Mesenchymal stem cell (in vitro differentiated cells and primary cell): ENCODE results near the gene MAB21L2.

Experiments
- DNase-seq: peaks from one replicate; pipeline ENCODE4 v3.0.0-alpha.2; 2013
- H2AFZ ChIP-seq: one replicate; pipeline ENCODE4 v1.6.1; 2013; ENCODE audit warnings: low read depth, mild to moderate bottlenecking, control low read depth, inconsistent platforms, low read length, moderate library complexity
- H2AK5ac ChIP-seq: 2 replicates; pipeline ENCODE4 v1.6.1; 2013; ENCODE audit warnings: low read length, moderate library complexity, mild to moderate bottlenecking, inconsistent platforms; ENCODE audit not compliant: severe bottlenecking
- H2BK120ac ChIP-seq: one replicate; pipeline ENCODE4 v1.6.1; 2013; ENCODE audit warnings: low read depth, mild to moderate bottlenecking, inconsistent platforms, low read length, moderate library complexity
- H2BK12ac ChIP-seq, 2 experiments: one replicate each; pipeline ENCODE4 v1.6.1; 2013; ENCODE audit warnings: inconsistent platforms in 2 of 2, low read length in 2 of 2, mild to moderate bottlenecking in 2 of 2, moderate library complexity in 2 of 2, control low read depth in 1 of 2
- H2BK15ac ChIP-seq: one replicate; pipeline ENCODE4 v1.6.1; 2013; ENCODE audit warnings: mild to moderate bottlenecking, low read depth, inconsistent platforms; ENCODE audit not compliant: poor library complexity, severe bottlenecking
- H2BK5ac ChIP-seq: 2 replicates; pipeline ENCODE4 v1.6.1; 2013; ENCODE audit warnings: low read depth, mild to moderate bottlenecking, low read length, control low read depth, inconsistent platforms; ENCODE audit not compliant: poor library complexity, severe bottlenecking
- H3K14ac ChIP-seq, 2 experiments: one replicate each; pipeline ENCODE4 v1.6.1; 2013; ENCODE audit warnings: inconsistent platforms in 2 of 2, low read length in 2 of 2, control low read depth in 1 of 2, mild to moderate bottlenecking in 1 of 2, moderate library complexity in 1 of 2
- H3K18ac ChIP-seq, 2 experiments: one replicate each; pipeline ENCODE4 v1.6.1; 2013; ENCODE audit warnings: inconsistent platforms in 2 of 2, low read length in 2 of 2, control low read depth in 1 of 2, low read depth in 1 of 2, mild to moderate bottlenecking in 1 of 2
- H3K23ac ChIP-seq, 2 experiments: one replicate each; pipeline ENCODE4 v1.6.1; 2013; ENCODE audit warnings: inconsistent platforms in 2 of 2, low read length in 2 of 2, mild to moderate bottlenecking in 2 of 2, moderate library complexity in 2 of 2, control low read depth in 1 of 2
- H3K27ac ChIP-seq: 2 replicates; pipeline ENCODE4 v1.5.1; 2013; ENCODE audit warnings: mild to moderate bottlenecking, moderate library complexity, low read length, control low read depth, inconsistent platforms; ENCODE audit not compliant: poor library complexity, severe bottlenecking
- H3K27me3 ChIP-seq, 2 experiments: 2 replicates each; pipeline versions ENCODE4 v1.6.1 to v1.7.0; 2013; ENCODE audit warnings: low read length in 2 of 2, mild to moderate bottlenecking in 2 of 2, moderate library complexity in 2 of 2, control low read depth in 1 of 2, inconsistent platforms in 1 of 2; ENCODE audit not compliant: control insufficient read depth in 1 of 2, insufficient read depth in 1 of 2
- H3K36me3 ChIP-seq, 2 experiments: 2 replicates each; pipeline versions ENCODE4 v1.6.1 to v1.7.0; 2013; ENCODE audit warnings: low read length in 2 of 2, control low read depth in 1 of 2, inconsistent platforms in 1 of 2, low read depth in 1 of 2, mild to moderate bottlenecking in 1 of 2; ENCODE audit not compliant: insufficient read depth in 2 of 2, control insufficient read depth in 1 of 2
- H3K4ac ChIP-seq, 2 experiments: one replicate each; pipeline ENCODE4 v1.6.1; 2013; ENCODE audit warnings: inconsistent platforms in 2 of 2, low read length in 2 of 2, mild to moderate bottlenecking in 2 of 2, moderate library complexity in 2 of 2, control low read depth in 1 of 2, low read depth in 1 of 2
- H3K4me1 ChIP-seq: 2 replicates; pipeline ENCODE4 v1.6.1; 2013; ENCODE audit warnings: low read depth, low read length, control low read depth; ENCODE audit not compliant: control insufficient read depth, insufficient read depth
- H3K4me2 ChIP-seq: 2 replicates; pipeline ENCODE4 v1.6.1; 2013; ENCODE audit warnings: low read length, mild to moderate bottlenecking, inconsistent platforms; ENCODE audit not compliant: poor library complexity, severe bottlenecking
- H3K4me3 ChIP-seq, 2 experiments: 2 replicates each; pipeline versions ENCODE4 v1.5.1 to v1.7.0; 2013; ENCODE audit warnings: low read length in 2 of 2, mild to moderate bottlenecking in 2 of 2, control low read depth in 1 of 2, low read depth in 1 of 2; ENCODE audit not compliant: insufficient read depth in 1 of 2
- H3K79me1 ChIP-seq: replicated peaks from 2 replicates; pipeline ENCODE4 v1.6.1; 2013; ENCODE audit warnings: mild to moderate bottlenecking, control low read depth, low read length, inconsistent platforms; ENCODE audit not compliant: poor library complexity, severe bottlenecking
- H3K9ac ChIP-seq: 2 replicates; pipeline ENCODE4 v1.7.0; 2013; ENCODE audit warnings: mild to moderate bottlenecking, low read length, moderate library complexity
- H3K9me3 ChIP-seq: 2 replicates; pipeline ENCODE4 v1.7.0; 2013; ENCODE audit warnings: mild to moderate bottlenecking, low read length; ENCODE audit not compliant: control insufficient read depth
- H4K8ac ChIP-seq: one replicate; pipeline ENCODE4 v1.6.1; 2013; ENCODE audit warnings: inconsistent platforms, mild to moderate bottlenecking, low read length, moderate library complexity
- H4K91ac ChIP-seq: one replicate; pipeline ENCODE4 v1.6.1; 2013; ENCODE audit warnings: mild to moderate bottlenecking, low read length, inconsistent platforms
- WGBS: methylation state at CpG from one replicate; pipeline ENCODE4 v1.1.7; 2013; ENCODE audit warnings: mixed read lengths; 5-methylcytosine and 5-hydroxymethylcytosine counted together

MAB21L2 gene

DNA sequence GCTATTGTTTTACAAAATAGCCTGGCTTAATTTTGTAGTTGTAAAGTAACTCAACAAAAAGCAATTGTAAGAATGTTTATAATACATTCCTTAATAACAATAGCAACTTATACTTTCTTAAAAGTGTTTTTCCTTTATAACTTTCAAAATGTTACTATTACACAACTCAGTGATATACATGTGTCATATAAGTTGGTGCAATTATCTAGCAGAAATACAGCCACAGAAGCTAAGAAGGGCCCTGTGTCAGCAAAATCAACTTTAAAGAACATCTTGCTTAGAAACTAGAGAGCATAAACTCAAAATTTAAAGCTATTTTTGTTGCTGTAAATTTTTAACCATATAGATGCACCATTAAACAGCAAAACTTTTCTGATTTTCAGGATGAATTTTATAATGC is 41.4 kb upstream of the MAB21L2 start:
- Histone ChIP-seq H3K36me3 (no peaks in the 10 kb centered on the region), H3K9ac (no peak overlapping the region), H2AFZ (no peak overlapping the region), H3K4ac (no peak overlapping the region), H2BK120ac (no peak overlapping the region), H2BK5ac (no peak overlapping the region), H3K79me1 (peaks cover 1% of the 10 kb centered on the region), H2BK12ac (no peak overlapping the region), H3K23ac (no peak overlapping the region), H3K14ac (no peak overlapping the region), H3K4me3 (no peak overlapping the region), H4K8ac (no peak overlapping the region), H2AK5ac (no peak overlapping the region), H3K4me1 (peaks cover 1% of the 10 kb centered on the region), H3K27ac (no peak overlapping the region), H4K91ac (no peak overlapping the region), H3K27me3 (no peaks in the 10 kb centered on the region), H3K18ac (no peak overlapping the region), H2BK15ac (no peak overlapping the region), H3K9me3 (no peaks in the 10 kb centered on the region), H3K4me2 (no peak overlapping the region)
- DNase-seq = no peak

DNA sequence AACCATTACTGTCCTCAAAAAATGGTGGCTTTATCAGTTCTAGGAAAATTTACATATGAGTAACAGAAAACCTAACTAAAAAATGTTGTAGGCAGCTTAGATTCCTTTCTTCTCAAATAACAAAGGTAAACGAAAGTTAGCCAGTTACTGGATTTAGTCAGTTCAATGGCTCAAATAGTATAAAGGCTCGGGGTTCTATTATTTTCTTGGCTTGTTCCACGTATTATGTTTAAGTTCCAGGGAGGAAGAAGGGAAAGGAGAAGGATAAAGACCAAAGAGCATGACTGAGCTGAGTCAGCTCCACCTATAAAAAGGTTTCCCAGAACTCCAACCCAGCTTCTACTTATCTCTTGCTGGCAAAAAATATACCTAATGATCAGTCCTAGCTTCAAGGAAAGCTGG is 41.0 kb upstream of the MAB21L2 start:
- H2BK15ac ChIP-seq = no peak overlapping the region
- H2BK12ac ChIP-seq = no peak overlapping the region
- no peak overlapping the region for H3K4me2 ChIP-seq
- H3K4me1 ChIP-seq = peaks cover 1% of the 10 kb centered on the region
- H3K4me3 ChIP-seq = no peak overlapping the region
- no peak overlapping the region for H3K9ac ChIP-seq
- no peak overlapping the region for H2BK5ac ChIP-seq
- no peak overlapping the region for H4K91ac ChIP-seq
- H3K14ac ChIP-seq = no peak overlapping the region
- no peaks in the 10 kb centered on the region for H3K27me3 ChIP-seq
- H3K23ac ChIP-seq = no peak overlapping the region
- peaks cover 1% of the 10 kb centered on the region for H3K79me1 ChIP-seq
- 75% methylated on average over 3 of the region's 3 CpGs for WGBS
- peak overlapping the region; percentile 16 for H3K27ac ChIP-seq
- H3K9me3 ChIP-seq = no peaks in the 10 kb centered on the region
- H2AK5ac ChIP-seq = no peak overlapping the region
- no peak overlapping the region for H4K8ac ChIP-seq
- no peak for DNase-seq
- H3K18ac ChIP-seq = no peak overlapping the region
- no peak overlapping the region for H2AFZ ChIP-seq
- H3K36me3 ChIP-seq = no peaks in the 10 kb centered on the region
- H2BK120ac ChIP-seq = no peak overlapping the region
- no peak overlapping the region for H3K4ac ChIP-seq

DNA sequence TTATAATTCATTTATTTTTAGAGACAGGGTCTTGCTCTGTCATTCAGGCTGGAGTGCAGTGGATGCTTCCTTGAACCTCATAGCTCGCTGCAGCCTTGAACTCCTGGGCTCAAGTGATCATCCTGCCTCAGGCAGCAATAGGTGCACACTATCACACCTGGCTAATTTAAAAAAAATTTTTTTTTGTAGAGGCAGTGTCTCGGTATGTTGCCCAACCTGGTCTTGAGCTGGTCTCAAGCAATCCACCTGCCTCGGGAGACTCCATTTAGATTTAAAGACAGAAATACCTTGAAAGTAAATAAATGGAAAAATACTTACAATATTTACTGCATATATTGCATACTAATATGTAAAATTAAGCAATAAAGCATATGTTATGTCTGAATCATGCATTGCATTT is 40.3 kb upstream of the MAB21L2 start:
- Histone ChIP-seq H3K27ac (no peak overlapping the region), H2BK5ac (no peak overlapping the region), H2AK5ac (no peak overlapping the region), H3K23ac (no peak overlapping the region), H3K18ac (no peak overlapping the region), H2BK12ac (no peak overlapping the region), H3K9me3 (no peaks in the 10 kb centered on the region), H2AFZ (no peak overlapping the region), H3K36me3 (no peaks in the 10 kb centered on the region), H3K14ac (no peak overlapping the region), H3K4me1 (peaks cover 1% of the 10 kb centered on the region), H3K27me3 (no peaks in the 10 kb centered on the region), H3K79me1 (peaks cover 1% of the 10 kb centered on the region), H3K4me3 (no peak overlapping the region), H2BK120ac (no peak overlapping the region), H3K9ac (no peak overlapping the region), H3K4me2 (no peak overlapping the region), H3K4ac (no peak overlapping the region), H2BK15ac (no peak overlapping the region), H4K91ac (no peak overlapping the region), H4K8ac (no peak overlapping the region)
- 79% methylated on average over 2 of the region's 3 CpGs for WGBS
- DNase-seq = no peak

DNA sequence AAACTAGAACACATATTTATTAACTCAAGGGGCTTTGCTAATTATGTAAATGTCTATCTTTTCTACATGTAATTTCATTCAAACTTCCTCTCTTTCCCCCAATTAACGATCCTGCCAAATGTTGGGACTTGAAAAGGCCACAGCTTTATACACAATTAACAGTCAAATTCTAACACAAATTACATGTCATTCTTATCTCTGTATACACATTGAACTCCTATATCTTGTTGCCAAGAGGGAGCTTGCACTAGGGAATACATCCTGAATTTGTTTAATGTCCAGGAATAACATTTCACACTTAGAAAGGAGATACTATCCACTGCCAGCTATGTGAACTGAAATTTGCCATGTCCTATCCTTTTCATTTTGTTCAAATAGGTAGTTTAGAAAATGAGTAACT is 38.9 kb upstream of the MAB21L2 start:
- H3K36me3 ChIP-seq = no peaks in the 10 kb centered on the region
- no peak overlapping the region for H3K4me3 ChIP-seq
- H4K8ac ChIP-seq = no peak overlapping the region
- WGBS = 94% methylated on average over 1 of the region's 1 CpG
- no peak overlapping the region for H3K4me2 ChIP-seq
- H3K4ac ChIP-seq = no peak overlapping the region
- peaks cover 1% of the 10 kb centered on the region for H3K4me1 ChIP-seq
- H3K9me3 ChIP-seq = no peaks in the 10 kb centered on the region
- H2AK5ac ChIP-seq = no peak overlapping the region
- H3K79me1 ChIP-seq = peaks cover 1% of the 10 kb centered on the region
- no peak overlapping the region for H3K23ac ChIP-seq
- no peak for DNase-seq
- H4K91ac ChIP-seq = no peak overlapping the region
- H2BK15ac ChIP-seq = no peak overlapping the region
- no peak overlapping the region for H3K18ac ChIP-seq
- no peak overlapping the region for H2BK120ac ChIP-seq
- H2BK5ac ChIP-seq = no peak overlapping the region
- no peak overlapping the region for H2BK12ac ChIP-seq
- no peak overlapping the region for H2AFZ ChIP-seq
- H3K27ac ChIP-seq = no peak overlapping the region
- H3K9ac ChIP-seq = no peak overlapping the region
- no peaks in the 10 kb centered on the region for H3K27me3 ChIP-seq
- H3K14ac ChIP-seq = no peak overlapping the region
